H1 (cell line): ENCODE results near the gene SPR. TPM values are rescaled to one million over a fixed set of nuclear protein-coding genes. Genes with fewer than 3 reads are reported as not detected.

Source experiments
- CBX8 ChIP-seq: fragments of 300-800, 300-1000 bp; sonication (generic); IDR thresholded peaks from 2 replicates; pipeline ENCODE4 v1.7.1; 2016; ENCODE audit warnings: low read depth, low read length, borderline replicate concordance
- EZH2 ChIP-seq: fragments of 200-600 bp; sonication (generic); IDR thresholded peaks from 2 replicates; pipeline ENCODE4 v1.7.1; 2012; ENCODE audit warnings: low read depth, mild to moderate bottlenecking, moderate library complexity, low read length, inconsistent platforms; ENCODE audit not compliant: severe bottlenecking
- JUN ChIP-seq: IDR thresholded peaks from 2 replicates; pipeline ENCODE4 v1.6.1; 2011; ENCODE audit warnings: low read depth, mild to moderate bottlenecking, improper control_type of control experiment, low read length
- MAFK ChIP-seq: IDR thresholded peaks from 2 replicates; pipeline ENCODE4 v1.6.1; 2012; ENCODE audit warnings: low read depth, mild to moderate bottlenecking, improper control_type of control experiment, low read length
- RNF2 ChIP-seq: fragments of 200-900, 300-1000 bp; sonication (generic); IDR thresholded peaks from 2 replicates; pipeline ENCODE4 v1.7.1; 2016; ENCODE audit warnings: borderline replicate concordance, low read depth, mild to moderate bottlenecking, antibody characterized with exemption, low read length; ENCODE audit not compliant: poor library complexity, severe bottlenecking; ENCODE audit errors: missing control alignments
- polyA plus RNA-seq, 7 experiments: library from polyadenylated mRNA; depleted of rRNA in 3 of 7; stranded (reverse) in 5 of 7; unstranded in 2 of 7; fragments of >200 nt in 5 of 7; fragments of 200-250 nt in 2 of 7; gene quantifications; 1 replicate in 5 of 7; 2 replicates in 1 of 7; 4 replicates in 1 of 7; pipeline versions ENCODE4 v1.2.1 to v1.2.3, GENCODE V29; 2011 to 2013; ENCODE audit warnings: missing spikeins in 2 of 7, mixed read lengths in 2 of 7
- total RNA-seq: library from RNA; stranded (reverse); fragmentation: NEBNext Ultra II Directional; extraction: Animal tissue kit (Norgen Biotek cat#: 25700); gene quantifications from 2 replicates; pipeline ENCODE4 v1.2.1, GENCODE V29; 2021

Gene SPR
- total and polyA plus RNA-seq, 2 of the 8 experiments (the other 6 are each of a cell fraction or from before 2014, with no cell fraction given), result 4.5 to 11.5 TPM

DNA sequence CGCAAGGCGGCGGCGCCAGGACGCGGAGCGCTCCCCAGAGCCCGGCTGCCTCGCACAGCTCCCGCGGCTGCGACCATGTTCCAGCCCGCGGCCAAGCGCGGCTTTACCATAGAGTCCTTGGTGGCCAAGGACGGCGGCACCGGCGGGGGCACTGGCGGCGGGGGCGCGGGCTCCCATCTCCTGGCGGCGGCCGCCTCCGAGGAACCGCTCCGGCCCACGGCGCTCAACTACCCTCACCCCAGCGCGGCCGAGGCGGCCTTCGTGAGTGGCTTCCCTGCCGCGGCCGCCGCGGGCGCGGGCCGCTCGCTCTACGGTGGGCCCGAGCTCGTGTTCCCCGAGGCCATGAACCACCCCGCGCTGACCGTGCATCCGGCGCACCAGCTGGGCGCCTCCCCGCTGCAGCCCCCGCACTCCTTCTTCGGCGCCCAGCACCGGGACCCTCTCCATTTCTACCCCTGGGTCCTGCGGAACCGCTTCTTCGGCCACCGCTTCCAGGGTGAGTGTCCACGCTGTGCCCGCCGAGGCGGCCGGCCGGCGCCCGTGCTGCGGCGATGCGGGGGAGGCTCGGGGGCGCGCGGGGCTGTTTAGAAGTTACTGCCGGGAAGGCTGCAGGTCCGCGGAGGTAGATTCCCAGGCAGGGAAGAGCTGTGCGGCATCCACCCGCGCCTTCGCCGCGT, 30.8 kb downstream of the SPR start (continued):
- TF ChIP-seq EZH2 (peak; percentile 98), CBX8 (no peak), RNF2 (peak; percentile 89), MAFK (no peak), JUN (no peak)
